SK-N-MC (cell line): ENCODE measurements around the gene BLM.

ENCODE experiments used
- DNase-seq: peaks from one replicate; pipeline ENCODE4 v3.0.0-alpha.2; 2011; ENCODE audit warnings: low read depth, low spot score
- H3K27ac ChIP-seq: fragments of 200-600 bp; sonication (generic); 2 replicates; pipeline ENCODE4 v1.5.1; 2016; ENCODE audit warnings: mixed run types
- H3K36me3 ChIP-seq: fragments of 200-600 bp; sonication (generic); 2 replicates; pipeline ENCODE4 v1.6.1; 2017; ENCODE audit warnings: antibody characterized with exemption, low read length, mixed read lengths; ENCODE audit not compliant: insufficient read depth
- H3K4me3 ChIP-seq: fragments of 200-600 bp; sonication (generic); 2 replicates; pipeline ENCODE4 v1.5.1; 2016
- H3K9ac ChIP-seq: fragments of 200-600 bp; sonication (generic); 2 replicates; pipeline ENCODE4 v1.8.0; 2017; ENCODE audit warnings: mixed run types, mixed read lengths; ENCODE audit not compliant: insufficient read length
- H3K9me3 ChIP-seq: fragments of 200-600 bp; sonication (generic); 2 replicates; pipeline ENCODE4 v1.6.1; 2017; ENCODE audit warnings: low read depth, mild to moderate bottlenecking, antibody characterized with exemption, low read length, moderate library complexity, mixed read lengths
- EZH2 ChIP-seq: fragments of 200-600 bp; sonication (generic); IDR thresholded peaks from one replicate; pipeline ENCODE4 v1.6.1; 2017; ENCODE audit warnings: antibody characterized with exemption
- FOXP2 ChIP-seq: optimal IDR thresholded peaks from 2 replicates; pipeline ENCODE3; 2011; ENCODE audit warnings: mild to moderate bottlenecking, moderate library complexity; ENCODE audit not compliant: insufficient read depth; ENCODE audit errors: extremely low read length, control extremely low read depth
- POLR2AphosphoS5 ChIP-seq: IDR thresholded peaks from 2 replicates; pipeline ENCODE4 v1.6.1; 2012; ENCODE audit warnings: mild to moderate bottlenecking, low read depth, low read length, borderline replicate concordance

BLM gene

DNA sequence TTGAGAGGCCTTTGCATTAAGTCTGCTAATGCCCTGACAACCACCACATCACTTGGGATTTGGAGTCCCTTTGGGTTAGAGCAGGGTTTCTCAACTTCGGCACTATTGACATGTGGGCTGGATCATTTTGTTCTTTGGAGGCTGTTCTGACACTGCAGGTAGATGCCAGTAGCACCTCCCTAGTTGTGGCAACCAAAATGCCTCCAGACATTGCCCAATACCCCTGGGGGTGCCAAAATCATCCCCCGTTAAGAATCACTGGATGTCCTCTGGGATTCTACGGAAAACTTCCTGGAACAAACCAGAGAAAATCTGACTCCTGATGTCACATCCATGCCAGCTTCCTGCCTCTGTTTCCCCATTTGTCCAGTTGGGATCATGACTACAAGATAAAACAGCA, 37.2 kb upstream of the BLM start:
- peak overlapping the region; percentile 7 for H3K9ac ChIP-seq
- TF ChIP-seq POLR2AphosphoS5 (no peak), FOXP2 (no peak), EZH2 (no peak)
- no peaks in the 10 kb centered on the region; the same call in 1 of the 2 replicates for H3K36me3 ChIP-seq
- H3K9me3 ChIP-seq = no peaks in the 10 kb centered on the region
- peak overlapping the region; percentile 27; the same call in 1 of the 2 replicates for H3K4me3 ChIP-seq
- DNase-seq = no peak
- peak overlapping the region; percentile 90 for H3K27ac ChIP-seq

DNA sequence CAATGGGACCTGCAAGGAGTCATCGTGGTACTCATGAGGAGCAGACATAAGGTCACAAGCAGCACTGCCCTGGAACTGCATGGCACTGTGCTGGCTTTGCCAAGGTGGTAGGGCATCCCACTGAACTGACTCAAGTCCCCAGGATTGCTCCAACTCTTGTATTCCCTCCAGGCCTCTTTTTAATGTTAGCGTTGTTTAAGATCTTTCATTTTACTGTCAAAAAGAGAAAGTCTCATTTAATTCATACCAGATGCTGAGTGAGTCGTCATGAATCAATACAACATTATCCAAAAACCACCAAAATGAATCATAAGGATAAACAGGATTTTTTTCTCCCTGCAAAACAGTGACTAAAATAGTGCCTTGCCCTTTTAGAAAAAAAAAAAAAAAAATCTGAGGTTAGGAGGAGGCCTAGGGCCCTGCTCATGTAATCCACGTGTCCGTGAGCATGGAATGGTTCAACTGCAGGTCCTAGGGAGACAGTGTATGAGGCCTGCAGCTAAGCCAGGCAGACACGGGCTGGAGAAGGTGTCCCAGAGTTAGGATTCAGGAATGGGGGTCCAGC, 36.7 kb upstream of the BLM start:
- Histone ChIP-seq H3K36me3 (no peaks in the 10 kb centered on the region; the same call in 1 of the 2 replicates), H3K27ac (peak overlapping the region; percentile 90), H3K9ac (peak overlapping the region; percentile 7), H3K4me3 (peak overlapping the region; percentile 27; the same call in 1 of the 2 replicates), H3K9me3 (no peaks in the 10 kb centered on the region)
- no peak for TF ChIP-seq EZH2
- TF ChIP-seq FOXP2 = no peak
- no peak for TF ChIP-seq POLR2AphosphoS5
- DNase-seq = peak; percentile 75

DNA sequence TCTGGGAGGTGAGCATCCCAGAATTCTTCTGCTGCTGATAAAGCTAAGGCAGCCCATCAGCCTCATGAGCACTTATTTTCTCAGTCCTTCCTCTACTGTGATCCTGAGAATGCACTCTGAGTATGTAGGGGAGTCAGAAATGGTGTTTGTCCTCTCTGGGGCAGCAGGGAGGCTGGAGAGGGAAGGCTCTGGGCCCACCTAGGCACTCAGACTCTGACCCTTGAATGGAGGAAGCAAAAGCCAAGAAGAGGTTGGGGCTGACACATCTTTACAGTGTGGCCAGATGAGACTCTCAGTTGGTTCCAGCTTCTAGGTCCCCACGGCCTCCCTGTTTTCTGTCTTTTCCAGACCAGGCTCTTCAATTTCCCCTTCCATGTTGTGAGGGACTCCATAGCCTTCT, 36.1 kb upstream of the BLM start:
- DNase-seq = no peak
- H3K4me3 ChIP-seq = no peak overlapping the region
- no peaks in the 10 kb centered on the region for H3K9me3 ChIP-seq
- TF ChIP-seq FOXP2 (no peak), EZH2 (no peak), POLR2AphosphoS5 (no peak)
- H3K36me3 ChIP-seq = no peaks in the 10 kb centered on the region; the same call in 1 of the 2 replicates
- H3K9ac ChIP-seq = peak overlapping the region; percentile 7
- peak overlapping the region; percentile 90 for H3K27ac ChIP-seq

DNA sequence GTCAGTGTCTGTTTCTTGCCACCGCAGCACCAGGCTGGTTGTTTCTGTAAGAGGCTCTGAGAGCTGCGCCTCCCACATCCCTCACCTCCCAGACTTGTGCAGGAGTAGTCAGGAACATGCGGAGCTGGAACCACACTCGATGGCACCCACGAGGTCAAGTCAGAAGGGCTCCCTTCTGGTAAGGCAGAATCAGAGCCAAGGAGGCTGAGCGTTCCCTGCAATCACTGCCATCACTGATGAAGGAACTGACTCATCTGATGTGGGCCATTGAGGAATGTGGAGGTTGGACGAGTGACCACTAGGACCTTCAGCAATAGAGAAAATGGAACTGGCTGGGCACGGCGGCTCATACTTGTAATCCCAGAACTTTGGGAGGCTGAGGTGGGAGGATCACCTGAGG, 35.7 kb upstream of the BLM start:
- no peaks in the 10 kb centered on the region for H3K9me3 ChIP-seq
- peak overlapping the region; percentile 90 for H3K27ac ChIP-seq
- TF ChIP-seq POLR2AphosphoS5 = no peak
- no peak for TF ChIP-seq EZH2
- no peak for TF ChIP-seq FOXP2
- DNase-seq = no peak
- no peak overlapping the region for H3K4me3 ChIP-seq
- no peaks in the 10 kb centered on the region; the same call in 1 of the 2 replicates for H3K36me3 ChIP-seq
- peak overlapping the region; percentile 7 for H3K9ac ChIP-seq

DNA sequence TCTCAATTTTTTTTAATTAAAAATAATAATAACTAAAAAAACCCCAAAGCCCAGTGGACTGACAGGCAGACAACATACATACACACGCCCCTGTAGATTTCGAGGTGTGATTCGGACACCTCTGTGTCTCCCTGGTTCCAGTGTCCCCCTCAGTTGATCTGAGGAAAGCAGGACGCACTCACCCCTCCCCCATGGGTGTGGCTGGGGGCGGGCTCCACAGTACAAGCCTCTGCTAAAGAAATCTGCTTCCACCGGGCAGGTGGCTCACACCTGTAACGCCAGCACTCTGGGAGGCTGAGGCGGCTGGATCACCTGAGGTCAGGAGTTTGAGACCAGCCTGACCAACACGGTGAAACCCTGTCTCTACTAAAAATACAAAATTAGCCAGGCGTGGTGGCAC, 33.8 kb upstream of the BLM start:
- no peak for DNase-seq
- no peaks in the 10 kb centered on the region for H3K9me3 ChIP-seq
- H3K27ac ChIP-seq = no peak overlapping the region
- H3K4me3 ChIP-seq = no peak overlapping the region
- H3K9ac ChIP-seq = no peak overlapping the region
- TF ChIP-seq POLR2AphosphoS5 = no peak
- TF ChIP-seq FOXP2 = no peak
- no peak for TF ChIP-seq EZH2
- no peaks in the 10 kb centered on the region for H3K36me3 ChIP-seq

DNA sequence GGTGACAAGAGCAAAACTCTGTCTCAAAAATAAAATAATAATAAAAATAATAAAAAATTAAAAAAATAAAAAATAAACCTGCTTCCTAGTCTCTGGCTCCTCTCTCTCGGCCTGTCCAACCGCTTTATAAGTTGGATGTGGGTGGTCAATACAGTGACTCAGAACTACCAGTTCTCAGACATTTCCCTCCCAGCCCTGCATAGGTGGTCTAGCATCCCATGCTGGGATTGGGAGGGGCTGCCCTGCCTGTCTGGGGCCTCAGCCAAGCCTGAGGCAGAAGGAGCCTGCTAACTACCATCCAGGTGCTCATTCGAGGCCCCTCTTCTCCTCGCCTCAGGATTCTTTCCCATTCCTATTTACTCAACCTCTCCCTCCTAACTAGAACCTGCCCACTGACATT, 33.3 kb upstream of the BLM start:
- TF ChIP-seq FOXP2 (no peak), POLR2AphosphoS5 (no peak), EZH2 (no peak)
- no peak overlapping the region for H3K27ac ChIP-seq
- DNase-seq = no peak

DNA sequence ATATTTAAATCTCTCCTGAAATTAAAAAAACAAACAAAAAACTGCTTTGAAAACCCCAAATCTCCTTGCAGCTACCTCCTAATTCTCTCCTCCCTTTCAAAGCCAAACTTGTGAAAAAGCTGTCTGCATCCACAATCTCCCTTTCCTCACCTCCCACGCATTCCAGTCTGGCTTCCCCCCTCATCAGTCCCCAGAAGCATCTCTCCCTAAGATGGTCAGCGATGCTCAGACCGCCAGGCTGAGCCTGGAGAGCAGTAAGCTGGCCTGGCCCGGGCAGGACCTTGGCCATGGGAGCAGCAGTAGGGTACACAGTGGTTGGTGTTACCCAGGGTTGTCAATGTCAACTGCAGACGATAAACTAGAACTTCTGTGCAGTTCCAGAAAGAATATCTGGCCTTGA, 32.9 kb upstream of the BLM start:
- no peak overlapping the region for H3K4me3 ChIP-seq
- TF ChIP-seq EZH2 = no peak
- no peak for TF ChIP-seq POLR2AphosphoS5
- TF ChIP-seq FOXP2 = no peak
- DNase-seq = no peak
- no peaks in the 10 kb centered on the region for H3K9me3 ChIP-seq
- no peak overlapping the region for H3K9ac ChIP-seq
- no peak overlapping the region for H3K27ac ChIP-seq
- no peaks in the 10 kb centered on the region for H3K36me3 ChIP-seq

More for the DNA sequence above, 33.3 kb upstream of the BLM start:
- H3K4me3 ChIP-seq = no peak overlapping the region
- H3K9me3 ChIP-seq = no peaks in the 10 kb centered on the region
- H3K36me3 ChIP-seq = no peaks in the 10 kb centered on the region
- H3K9ac ChIP-seq = no peak overlapping the region

DNA sequence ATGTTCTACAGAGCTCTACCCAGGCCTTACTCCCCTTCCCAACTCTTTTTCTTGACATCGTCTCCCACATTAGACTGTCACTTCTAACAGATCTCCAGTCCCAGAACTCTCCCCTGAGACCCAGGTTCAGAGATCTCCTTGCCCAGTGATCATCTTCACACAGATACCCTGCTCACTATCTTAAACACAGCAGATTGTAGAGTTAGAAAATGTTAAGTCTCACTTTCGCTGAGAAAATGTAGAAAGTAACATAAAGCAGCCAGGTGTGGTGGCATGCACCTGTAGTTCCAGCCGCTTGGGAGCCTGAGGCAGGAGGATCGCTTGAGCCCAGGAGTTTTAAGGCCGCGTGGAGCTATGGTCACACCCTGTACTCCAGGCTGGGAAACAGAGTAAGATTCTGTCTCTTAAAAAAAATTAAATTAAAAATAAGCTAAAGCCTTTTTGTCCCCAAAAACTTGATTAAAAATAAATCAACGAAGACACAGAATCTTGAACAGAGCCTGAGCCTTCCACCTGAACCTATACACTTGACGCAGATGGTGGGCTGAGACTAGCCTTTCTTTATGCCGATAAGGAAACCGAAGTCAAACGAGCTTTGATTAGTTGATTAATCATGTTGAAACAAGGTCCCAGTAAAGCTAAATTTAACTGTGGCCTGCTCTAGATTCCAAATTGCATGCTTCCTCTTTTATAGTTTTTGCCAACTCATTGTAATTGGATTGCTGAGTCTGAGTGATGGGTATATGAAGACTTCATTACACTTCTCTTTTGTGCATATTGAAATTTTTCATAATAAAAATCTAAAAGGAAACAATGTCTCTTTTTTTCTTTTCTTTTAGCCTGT, 31.3 kb upstream of the BLM start:
- no peak overlapping the region for H3K4me3 ChIP-seq
- no peaks in the 10 kb centered on the region for H3K36me3 ChIP-seq
- no peak overlapping the region for H3K27ac ChIP-seq
- peak overlapping the region; percentile 29 for H3K9ac ChIP-seq
- H3K9me3 ChIP-seq = no peaks in the 10 kb centered on the region
- TF ChIP-seq EZH2 (no peak), POLR2AphosphoS5 (no peak), FOXP2 (no peak)
- no peak for DNase-seq
